Immature natural killer cell (primary cell): Measurements from ENCODE around the gene PCDHGB4. TPM values are rescaled to one million over a fixed set of nuclear protein-coding genes. Genes with fewer than 3 reads are reported as not detected.

Source experiments
- DNase-seq, 3 donors: peaks; one replicate each; pipeline ENCODE4 v3.0.0; 2022; ENCODE audit warnings: mixed read lengths in 1 of 3
- H3K27ac Mint-ChIP-seq, 6 donors: one replicate each; pipeline ENCODE4 v1.8.0; 2020; ENCODE audit warnings: mixed read lengths in 6 of 6, mild to moderate bottlenecking in 5 of 6, inconsistent platforms in 4 of 6, moderate library complexity in 3 of 6
- H3K27me3 Mint-ChIP-seq, 3 donors: one replicate each; pipeline ENCODE4 v1.8.0; 2020 to 2021; ENCODE audit warnings: low read depth in 3 of 3, mild to moderate bottlenecking in 3 of 3, mixed read lengths in 3 of 3, moderate library complexity in 3 of 3, inconsistent platforms in 1 of 3
- H3K36me3 Mint-ChIP-seq, 3 donors: one replicate each; pipeline ENCODE4 v1.8.0; 2020; ENCODE audit warnings: mixed read lengths in 3 of 3, inconsistent platforms in 2 of 3, mild to moderate bottlenecking in 2 of 3
- H3K4me1 Mint-ChIP-seq, 2 donors: one replicate each; pipeline ENCODE4 v1.8.0; 2020; ENCODE audit warnings: inconsistent platforms in 2 of 2, mild to moderate bottlenecking in 2 of 2, mixed read lengths in 2 of 2, moderate library complexity in 1 of 2
- H3K4me3 Mint-ChIP-seq, 5 donors: one replicate each; pipeline ENCODE4 v1.8.0; 2020; ENCODE audit warnings: mild to moderate bottlenecking in 5 of 5, mixed read lengths in 5 of 5, inconsistent platforms in 3 of 5, moderate library complexity in 3 of 5
- H3K9me3 Mint-ChIP-seq, 6 donors: one replicate each; pipeline ENCODE4 v1.8.0; 2020; ENCODE audit warnings: mild to moderate bottlenecking in 6 of 6, mixed read lengths in 6 of 6, inconsistent platforms in 4 of 6, moderate library complexity in 3 of 6
- polyA plus RNA-seq, 3 donors: library from polyadenylated mRNA; unstranded; fragments of 300-500 nt; fragmentation: Illumina TruSeq; gene quantifications; one replicate each; pipeline ENCODE4 v1.2.3, GENCODE V29; 2021

Gene PCDHGB4
- polyA plus RNA-seq, 3 donors from 2014 or later = 0.13 TPM; not detected in 2

- H3K4me1 Mint-ChIP-seq = peaks cover 6 to 7% of the 10 kb centered on the region in 2 donors
- no peak overlapping the region for H3K27ac Mint-ChIP-seq
- peaks cover 17 to 55% (median 34%) of the 10 kb centered on the region in 3 donors for H3K27me3 Mint-ChIP-seq
- DNase-seq = no peak
- H3K4me3 Mint-ChIP-seq = peak overlapping the region in 4 of 5 donors; percentile 10 to 77 (median 58)
- H3K36me3 Mint-ChIP-seq = peaks cover 0 to 8% (median 4%) of the 10 kb centered on the region in 3 donors
- peaks cover 11 to 37% (median 15%) of the 10 kb centered on the region in 6 donors for H3K9me3 Mint-ChIP-seq
Measured at GRCh38 chr5:141355641-141356040, 31.9 kb upstream of the PCDHGB4 start.

GRCh38 chr5:141356133-141356532 lies 31.4 kb upstream of the PCDHGB4 start:
- no peak for DNase-seq
- Mint-ChIP-seq H3K9me3 (peaks cover 14 to 37% (median 20%) of the 10 kb centered on the region in 6 donors), H3K27ac (no peak overlapping the region), H3K27me3 (peaks cover 21 to 53% (median 35%) of the 10 kb centered on the region in 3 donors), H3K36me3 (peaks cover 4 to 8% (median 6%) of the 10 kb centered on the region in 3 donors), H3K4me1 (peaks cover 6 to 7% of the 10 kb centered on the region in 2 donors), H3K4me3 (peak overlapping the region in 2 of 5 donors; percentile 21 to 44)

GRCh38 chr5:141356950-141357349 lies 30.5 kb upstream of the PCDHGB4 start:
- H3K27me3 Mint-ChIP-seq = peaks cover 21 to 54% (median 41%) of the 10 kb centered on the region in 3 donors
- H3K9me3 Mint-ChIP-seq = peaks cover 16 to 41% (median 24%) of the 10 kb centered on the region in 6 donors
- no peak overlapping the region for H3K27ac Mint-ChIP-seq
- peaks cover 4 to 8% (median 8%) of the 10 kb centered on the region in 3 donors for H3K36me3 Mint-ChIP-seq
- DNase-seq = no peak
- H3K4me3 Mint-ChIP-seq = no peak overlapping the region
- H3K4me1 Mint-ChIP-seq = peaks cover 6 to 7% of the 10 kb centered on the region in 2 donors

GRCh38 chr5:141359790-141360426 lies 27.6 kb upstream of the PCDHGB4 start, which contains the start of gene PCDHGB2:
PCDHGB2 (plus strand) TSS chr5:141359994; CDS start chr5:141360136, 142 bp downstream.
- peak; percentile 9 to 29 (median 13) for DNase-seq
- Mint-ChIP-seq H3K4me3 (peak within 1 kb of the TSS; percentile 78 to 89 (median 85)), H3K4me1 (peaks cover 5 to 6% of the 10 kb centered on the region in 2 donors), H3K36me3 (peaks cover 4 to 16% (median 8%) of the 10 kb centered on the region in 3 donors), H3K27me3 (peaks cover 27 to 63% (median 54%) of the 10 kb centered on the region in 3 donors), H3K27ac (peak within 1 kb of the TSS in 2 of 6 donors; percentile 36 to 68), H3K9me3 (peaks cover 17 to 57% (median 40%) of the 10 kb centered on the region in 6 donors)

GRCh38 chr5:141360685-141361084 lies 26.8 kb upstream of the PCDHGB4 start:
- Mint-ChIP-seq H3K4me3 (peak overlapping the region in 1 of 5 donors; percentile 89), H3K27ac (no peak overlapping the region), H3K27me3 (peaks cover 30 to 67% (median 57%) of the 10 kb centered on the region in 3 donors), H3K9me3 (peaks cover 24 to 65% (median 47%) of the 10 kb centered on the region in 6 donors), H3K36me3 (peaks cover 4 to 16% (median 14%) of the 10 kb centered on the region in 3 donors), H3K4me1 (peaks cover 3 to 6% of the 10 kb centered on the region in 2 donors)
- DNase-seq = no peak

- peaks cover 23 to 68% (median 49%) of the 10 kb centered on the region in 6 donors for H3K9me3 Mint-ChIP-seq
- H3K27me3 Mint-ChIP-seq = peaks cover 32 to 67% (median 64%) of the 10 kb centered on the region in 3 donors
- peak overlapping the region in 1 of 5 donors; percentile 55 for H3K4me3 Mint-ChIP-seq
- H3K4me1 Mint-ChIP-seq = peaks cover 2 to 6% of the 10 kb centered on the region in 2 donors
- no peak overlapping the region for H3K27ac Mint-ChIP-seq
- no peak for DNase-seq
- peaks cover 4 to 15% (median 12%) of the 10 kb centered on the region in 3 donors for H3K36me3 Mint-ChIP-seq
Measured at GRCh38 chr5:141362719-141363118, 24.8 kb upstream of the PCDHGB4 start.

- H3K36me3 Mint-ChIP-seq = peaks cover 4 to 15% (median 12%) of the 10 kb centered on the region in 3 donors
- H3K4me3 Mint-ChIP-seq = peak within 1 kb of the TSS in 2 of 5 donors; percentile 8
- peak within 1 kb of the TSS in 1 of 6 donors; percentile 13 for H3K27ac Mint-ChIP-seq
- H3K9me3 Mint-ChIP-seq = peaks cover 23 to 69% (median 47%) of the 10 kb centered on the region in 6 donors
- peaks cover 33 to 71% (median 71%) of the 10 kb centered on the region in 3 donors for H3K27me3 Mint-ChIP-seq
- no peak for DNase-seq
- H3K4me1 Mint-ChIP-seq = peaks cover 2 to 6% of the 10 kb centered on the region in 2 donors
Measured at GRCh38 chr5:141363952-141364660, 23.4 kb upstream of the PCDHGB4 start, which contains the start of gene PCDHGA5. PCDHGA5 (plus strand) TSS chr5:141364162; CDS start chr5:141364331, 169 bp downstream.

GRCh38 chr5:141366016-141366896 lies 21.2 kb upstream of the PCDHGB4 start:
- Mint-ChIP-seq H3K4me1 (peaks cover 6 to 10% of the 10 kb centered on the region in 2 donors), H3K4me3 (no peak overlapping the region), H3K36me3 (peaks cover 0 to 8% (median 8%) of the 10 kb centered on the region in 3 donors), H3K27me3 (peaks cover 35 to 74% (median 70%) of the 10 kb centered on the region in 3 donors), H3K27ac (no peak overlapping the region), H3K9me3 (peaks cover 15 to 58% (median 38%) of the 10 kb centered on the region in 6 donors)
- no peak for DNase-seq

- Mint-ChIP-seq H3K36me3 (peaks cover 0 to 9% (median 3%) of the 10 kb centered on the region in 3 donors), H3K27me3 (peaks cover 40 to 51% (median 49%) of the 10 kb centered on the region in 3 donors), H3K4me1 (peaks cover 8 to 16% of the 10 kb centered on the region in 2 donors), H3K9me3 (peaks cover 7 to 43% (median 27%) of the 10 kb centered on the region in 6 donors), H3K27ac (no peak within 1 kb of the TSS), H3K4me3 (peak within 1 kb of the TSS; percentile 75 to 90 (median 77))
- peak in 1 of 3 donors; percentile 19 for DNase-seq
Measured at GRCh38 chr5:141369994-141370848, 17.3 kb upstream of the PCDHGB4 start, which contains the start of gene PCDHGB3. PCDHGB3 (plus strand) TSS chr5:141370242; CDS start chr5:141370395, 153 bp downstream.

- H3K9me3 Mint-ChIP-seq = peaks cover 8 to 39% (median 23%) of the 10 kb centered on the region in 6 donors
- H3K36me3 Mint-ChIP-seq = peaks cover 0 to 7% (median 3%) of the 10 kb centered on the region in 3 donors
- H3K27me3 Mint-ChIP-seq = peaks cover 33 to 48% (median 46%) of the 10 kb centered on the region in 3 donors
- H3K4me3 Mint-ChIP-seq = no peak overlapping the region
- no peak overlapping the region for H3K27ac Mint-ChIP-seq
- no peak for DNase-seq
- peaks cover 8 to 16% of the 10 kb centered on the region in 2 donors for H3K4me1 Mint-ChIP-seq
Measured at GRCh38 chr5:141371572-141372475, 15.7 kb upstream of the PCDHGB4 start.

- DNase-seq = peak in 1 of 3 donors; percentile 11
- peaks cover 8 to 37% (median 28%) of the 10 kb centered on the region in 6 donors for H3K9me3 Mint-ChIP-seq
Measured at GRCh38 chr5:141373673-141374317, 13.7 kb upstream of the PCDHGB4 start, which contains the start of gene PCDHGA6. PCDHGA6 (plus strand) TSS chr5:141373891; CDS start chr5:141374084, 193 bp downstream.

More at GRCh38 chr5:141373673-141374317, 13.7 kb upstream of the PCDHGB4 start, which contains the start of gene PCDHGA6:
- peaks cover 8 to 16% of the 10 kb centered on the region in 2 donors for H3K4me1 Mint-ChIP-seq
- peaks cover 0 to 7% (median 3%) of the 10 kb centered on the region in 3 donors for H3K36me3 Mint-ChIP-seq
- peaks cover 32 to 45% (median 44%) of the 10 kb centered on the region in 3 donors for H3K27me3 Mint-ChIP-seq
- no peak within 1 kb of the TSS for H3K27ac Mint-ChIP-seq
- peak within 1 kb of the TSS in 3 of 5 donors; percentile 16 to 71 (median 41) for H3K4me3 Mint-ChIP-seq
